ENCODE data around the gene FOXP1.
"Not testable (repeated sequence)": the region's sequence is repeated elsewhere in the genome, so short reads cannot be mapped to it uniquely, and the experiment has no call there.

The FOXP1 gene

GRCh38 chr3:70982700-70983140 lies 600.8 kb downstream of the FOXP1 start:
- TF ChIP-seq CTCF (conservative IDR thresholded peaks at IDR 0.05): no peak
- H3K27ac ChIP-seq: peak overlapping the region; percentile 96

GRCh38 chr3:70982284-70982683 lies 601.2 kb downstream of the FOXP1 start:
- H3K27ac ChIP-seq: peak overlapping the region; percentile 96
- no peak for TF ChIP-seq CTCF (conservative IDR thresholded peaks at IDR 0.05)

- TF ChIP-seq CTCF (conservative IDR thresholded peaks at IDR 0.05): no peak
- H3K27ac ChIP-seq: peak overlapping the region; percentile 96
These were observed 602.2 kb downstream of the FOXP1 start for GRCh38 chr3:70981231-70981880.

GRCh38 chr3:70980646-70981170 lies 602.8 kb downstream of the FOXP1 start:
- TF ChIP-seq CTCF (conservative IDR thresholded peaks at IDR 0.05): no peak
- peak overlapping the region; percentile 96 for H3K27ac ChIP-seq

- peak overlapping the region; percentile 96 for H3K27ac ChIP-seq
- no peak for TF ChIP-seq CTCF (conservative IDR thresholded peaks at IDR 0.05)
These were observed 603.4 kb downstream of the FOXP1 start for GRCh38 chr3:70979983-70980645.

GRCh38 chr3:70977712-70978111 lies 605.8 kb downstream of the FOXP1 start:
- no peak overlapping the region for H3K27ac ChIP-seq
- no peak for TF ChIP-seq CTCF (conservative IDR thresholded peaks at IDR 0.05)

- not testable (repeated sequence) for H3K27ac ChIP-seq
These were observed 607.5 kb downstream of the FOXP1 start for GRCh38 chr3:70975981-70976380.

- TF ChIP-seq CTCF (conservative IDR thresholded peaks at IDR 0.05): no peak
- H3K27ac ChIP-seq: no peak overlapping the region
These were observed 608.8 kb downstream of the FOXP1 start for GRCh38 chr3:70974747-70975146.

All from VCaP (cell line).